K562 (cell line): ENCODE data around the gene RALGPS1. TPM values are rescaled to one million over a fixed set of nuclear protein-coding genes. Genes with fewer than 3 reads are reported as not detected.

ENCODE experiments used
- ATAC-seq: fragments of 200-7000 bp; cut with Tn5 transposase; 3 replicates; pipeline ENCODE4 v1.9.1; 2020; ENCODE audit warnings: moderate library complexity
- BruUV-seq: library from RNA; stranded (reverse); fragments of 400-500 nt; replicated peaks from 2 replicates; lab custom pipeline; 2021; lab: Mats Ljungman, UMichigan
- CTCF ChIA-PET: fragments of 300-600 bp; formaldehyde crosslinking; extraction: SDS; loops from one replicate; lab custom pipeline; 2021; ENCODE audit warnings: low intra/inter-chr PET ratio; lab: Yijun Ruan, JAX
- POLR2A ChIA-PET: fragments of 300-600, 350-650 bp; sonication (Branson Sonifier 250); formaldehyde crosslinking; extraction: SDS; loops from one replicate; lab custom pipeline; 2021; ENCODE audit warnings: antibody characterized with exemption, inconsistent platforms; lab: Yijun Ruan, JAX
- DNase-seq, 4 experiments: peaks; one replicate each; pipeline versions ENCODE4 v3.0.0 to v3.0.0-alpha.2; 2011 to 2018; ENCODE audit warnings: low spot score in 3 of 4, mixed read lengths in 3 of 4; ENCODE audit errors: extremely low read depth in 1 of 4
- FAIRE-seq: peaks from 2 replicates; lab custom pipeline; 2011; peaks lifted over from hg19 to GRCh38; lab: Jason Lieb, UNC
- H2AFZ ChIP-seq: 2 replicates; pipeline ENCODE4 v1.6.0; 2011; ENCODE audit warnings: low read depth, low read length, control low read depth, inconsistent platforms
- H3K27ac ChIP-seq: fragments of 200-600 bp; 3 replicates; pipeline ENCODE4 v1.8.0; 2011; ENCODE audit warnings: low read depth, mild to moderate bottlenecking, control low read depth, inconsistent platforms, low read length, moderate library complexity, mixed read lengths; ENCODE audit errors: extremely low read depth
- H3K27me3 ChIP-seq, 2 experiments: fragments of 300-600 bp in 1 of 2; 2 replicates in 1 of 2; 3 replicates in 1 of 2; pipeline versions ENCODE4 v1.6.0 to v1.8.0; 2011; ENCODE audit warnings: inconsistent platforms in 2 of 2, low read length in 2 of 2, mild to moderate bottlenecking in 1 of 2, mixed read lengths in 1 of 2, moderate library complexity in 1 of 2; ENCODE audit not compliant: control insufficient read depth in 2 of 2, insufficient read depth in 2 of 2
- H3K36me3 ChIP-seq: fragments of 300-600 bp; 3 replicates; pipeline ENCODE4 v1.8.0; 2011; ENCODE audit warnings: mild to moderate bottlenecking, low read length, inconsistent platforms; ENCODE audit not compliant: control insufficient read depth, insufficient read depth
- H3K4me1 ChIP-seq, 2 experiments: fragments of 200-600 bp in 1 of 2; replicated peaks in 1 of 2; 2 replicates in 1 of 2; 3 replicates in 1 of 2; pipeline versions ENCODE4 v1.5.1 to v1.8.0; 2011; ENCODE audit warnings: inconsistent platforms in 2 of 2, low read length in 2 of 2, mild to moderate bottlenecking in 1 of 2, mixed read lengths in 1 of 2, moderate library complexity in 1 of 2; ENCODE audit not compliant: control insufficient read depth in 2 of 2, insufficient read depth in 2 of 2
- H3K4me2 ChIP-seq: 2 replicates; pipeline ENCODE4 v1.6.1; 2011; ENCODE audit warnings: low read length, control low read depth, inconsistent platforms, mixed read lengths; ENCODE audit not compliant: insufficient read depth
- H3K4me3 ChIP-seq: fragments of 200-600 bp; sonication (generic), shearing (Covaris generic); 2 replicates; pipeline ENCODE4 v1.5.1; 2016; ENCODE audit warnings: control low read depth, inconsistent platforms
- H3K79me2 ChIP-seq: fragments of 200-600 bp; 3 replicates; pipeline ENCODE4 v1.8.0; 2011; ENCODE audit warnings: low read length, inconsistent platforms; ENCODE audit not compliant: control insufficient read depth, insufficient read depth
- H3K9ac ChIP-seq, 2 experiments: 2 replicates each; pipeline versions ENCODE4 v1.6.0 to v1.6.1; 2011; ENCODE audit warnings: low read depth in 2 of 2, low read length in 2 of 2, control low read depth in 1 of 2, inconsistent platforms in 1 of 2, mild to moderate bottlenecking in 1 of 2, mixed read lengths in 1 of 2; ENCODE audit not compliant: insufficient read depth in 1 of 2
- H3K9me1 ChIP-seq: one replicate; pipeline ENCODE4 v1.6.0; 2011; ENCODE audit warnings: inconsistent platforms, mild to moderate bottlenecking, low read length, moderate library complexity; ENCODE audit not compliant: control insufficient read depth, insufficient read depth
- H3K9me3 ChIP-seq: replicated peaks from 2 replicates; pipeline ENCODE4 v1.5.1; 2011; ENCODE audit warnings: low read depth, low read length, inconsistent platforms; ENCODE audit not compliant: control insufficient read depth, insufficient read depth
- H4K20me1 ChIP-seq: replicated peaks from 2 replicates; pipeline ENCODE4 v1.6.1; 2011; ENCODE audit warnings: low read length, inconsistent platforms, mixed read lengths; ENCODE audit not compliant: control insufficient read depth, insufficient read depth
- C11orf30 ChIP-seq: fragments of 450-650 bp; IDR thresholded peaks from 2 replicates; pipeline ENCODE4 v1.6.1; 2016; ENCODE audit warnings: low read depth, mild to moderate bottlenecking
- FOXA3 ChIP-seq, 2 experiments: fragments of 450-650 bp in 1 of 2; sonication (generic) in 1 of 2; formaldehyde crosslinking; IDR thresholded peaks in 1 of 2; conservative IDR thresholded peaks in 1 of 2; 2 replicates each; pipeline versions ENCODE4 v1.4.0 to v1.8.0; 2020 to 2022; ENCODE audit warnings: mild to moderate bottlenecking in 2 of 2, missing genetic modification reagents in 1 of 2
- HDAC3 ChIP-seq: fragments of 450-650 bp; IDR thresholded peaks from 2 replicates; pipeline ENCODE4 v1.6.1; 2018; ENCODE audit warnings: borderline replicate concordance, mild to moderate bottlenecking, moderate library complexity; ENCODE audit not compliant: partially characterized antibody
- MAFF ChIP-seq: IDR thresholded peaks from 2 replicates; pipeline ENCODE4 v1.6.1; 2012; ENCODE audit warnings: low read length, improper control_type of control experiment
- MAFG ChIP-seq: fragments of 450-650 bp; conservative IDR thresholded peaks from 2 replicates; pipeline ENCODE4 v1.6.1; 2016; ENCODE audit warnings: missing genetic modification characterization, missing compliant biosample characterization
- NCOA2 ChIP-seq, 2 experiments: fragments of 450-650 bp; IDR thresholded peaks; 2 replicates each; pipeline ENCODE4 v1.6.1; 2018; ENCODE audit warnings: mild to moderate bottlenecking in 2 of 2, moderate library complexity in 1 of 2; ENCODE audit not compliant: partially characterized antibody in 2 of 2
- TEAD4 ChIP-seq, 2 experiments: sonication (generic) in 1 of 2; formaldehyde crosslinking in 1 of 2; IDR thresholded peaks; 2 replicates each; pipeline versions ENCODE4 v1.6.1 to v1.8.0; 2012 to 2022; ENCODE audit warnings: borderline replicate concordance in 1 of 2, inconsistent platforms in 1 of 2, low read length in 1 of 2, mild to moderate bottlenecking in 1 of 2, missing genetic modification reagents in 1 of 2
- ZFP1 ChIP-seq: fragments of 450-650 bp; formaldehyde crosslinking; IDR thresholded peaks from 2 replicates; pipeline ENCODE4 v1.4.0; 2020; ENCODE audit warnings: mild to moderate bottlenecking, mixed read lengths
- ZNF764 ChIP-seq: fragments of 250-450 bp; sonication (Bioruptor Pico); IDR thresholded peaks from 2 replicates; pipeline ENCODE4 v1.4.0; 2020; ENCODE audit warnings: low read depth, mild to moderate bottlenecking, moderate library complexity
- WGBS: fragments of 100-300 bp; shearing (Covaris generic); methylation state at CpG from one replicate; pipeline ENCODE4 v1.1.6; 2016; ENCODE audit warnings: low coverage, mixed read lengths; ENCODE audit not compliant: insufficient coverage; ENCODE audit errors: missing lambda C conversion rate; 5-methylcytosine and 5-hydroxymethylcytosine counted together
- in situ Hi-C: fragments of 300-500 bp; cut with MboI; formaldehyde crosslinking; loops from 4 replicates; pipeline ENCODE4 v1.15.0; 2018; ENCODE audit warnings: inconsistent platforms, mixed read lengths
- intact Hi-C: fragments of 100-400 bp; cut with micrococcal nuclease; formaldehyde crosslinking; loops from 2 replicates; pipeline ENCODE4 v1.14.2; 2022
- polyA plus RNA-seq, 8 experiments: library from polyadenylated mRNA; depleted of rRNA in 4 of 8; stranded (reverse) in 5 of 8; unstranded in 3 of 8; fragments of >200 nt; fragmentation: Nextera tagmentation in 2 of 8; fragmentation: Illumina TruSeq in 1 of 8; extraction: Ambion mirVana in 2 of 8; extraction: Trizol in 1 of 8; gene quantifications; 2 replicates each; pipeline versions ENCODE4 v1.2.1 to v1.2.3, GENCODE V29; 2011 to 2014; ENCODE audit warnings: inconsistent platforms in 1 of 8, missing spikeins in 1 of 8
- total RNA-seq, 7 experiments: library from RNA; depleted of rRNA in 6 of 7; stranded (reverse); fragments of >200 nt in 6 of 7; fragmentation: Illumina TruSeq in 2 of 7; extraction: Trizol in 2 of 7; gene quantifications; 2 replicates each; pipeline versions ENCODE4 v1.2.1 to v1.2.3, GENCODE V29; 2011 to 2021; ENCODE audit warnings: low replicate concordance in 1 of 7
- TF ChIP-seq, protein P1 (sequence below): fragments of 450-650 bp; formaldehyde crosslinking; IDR thresholded peaks from 2 replicates; pipeline ENCODE4 v1.4.0; 2022; ENCODE audit warnings: missing genetic modification characterization

RALGPS1 gene
- total and polyA plus RNA-seq, 9 of the 15 experiments (the other 6 are each of a cell fraction or from before 2014, with no cell fraction given) = 0.04 to 2.6 (median 1.5) TPM

DNA sequence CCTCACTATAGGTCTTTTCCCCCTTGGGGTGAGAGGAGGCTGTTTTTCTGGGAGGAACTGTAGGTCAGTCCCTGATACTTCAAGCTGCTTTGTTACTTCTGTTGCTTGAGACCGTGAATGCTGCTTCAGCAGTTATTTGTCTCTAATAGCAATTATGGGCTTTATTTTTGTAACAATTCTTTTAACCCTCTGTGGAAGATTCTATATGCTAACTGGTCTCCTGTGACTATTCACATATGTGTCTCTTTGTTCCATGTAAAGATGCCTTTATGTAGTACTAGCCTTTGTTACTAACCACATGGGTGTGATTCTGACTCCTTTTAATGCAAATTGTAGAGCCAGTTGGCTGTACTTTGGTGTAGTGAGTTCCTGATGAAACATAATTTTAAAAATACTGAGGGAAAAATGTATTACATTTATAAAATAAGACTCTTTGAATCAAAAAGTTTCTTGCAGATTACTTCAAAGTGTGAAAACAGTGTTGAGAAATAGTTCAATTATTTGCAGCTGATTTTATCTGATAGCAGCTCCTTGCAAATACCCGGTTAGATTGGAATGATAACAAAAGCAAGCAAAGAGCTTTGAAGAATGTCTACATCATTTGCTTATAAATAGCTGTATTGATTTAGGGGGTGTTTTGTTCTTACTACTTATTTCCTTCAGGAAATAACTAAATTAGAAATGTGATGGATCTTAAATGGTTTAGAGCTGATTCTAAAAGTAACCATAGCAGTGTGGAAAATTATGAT lies 161.2 kb downstream of the RALGPS1 start:
- POLR2A ChIA-PET = interaction anchor here (0.6 kb wide), 1 partner anchor 69 kb away, joined by 3 read pairs; no protein-coding TSS in a partner anchor
- Histone ChIP-seq H3K9me1 (no peaks in the 10 kb centered on the region), H3K4me1 (no peaks in the 10 kb centered on the region), H3K4me3 (no peak overlapping the region), H3K27me3 (peaks cover 0 to 21% of the 10 kb centered on the region in 2 experiments; a peak in 3 of 5 replicates), H3K9me3 (no peaks in the 10 kb centered on the region), H3K4me2 (no peak overlapping the region), H3K36me3 (no peaks in the 10 kb centered on the region), H3K27ac (no peak overlapping the region), H3K9ac (no peak overlapping the region), H2AFZ (no peak overlapping the region), H4K20me1 (no peaks in the 10 kb centered on the region), H3K79me2 (no peaks in the 10 kb centered on the region)
- no peak for TF ChIP-seq HDAC3
- no peak for TF ChIP-seq FOXA3 (CRISPR knock-in tag; conservative IDR thresholded peaks at IDR 0.05 in 1 of 2, IDR thresholded peaks at IDR 0.05 in 1 of 2)
- peak; percentile 42; the same call in 1 of the 2 replicates for TF ChIP-seq MAFG (tag)
- 0 out of 2 replicates have a peak, but pooled peaks have one; percentile 6 for TF ChIP-seq MAFF
- TF ChIP-seq ZFP1 = no peak
- TF ChIP-seq, protein P1, sequence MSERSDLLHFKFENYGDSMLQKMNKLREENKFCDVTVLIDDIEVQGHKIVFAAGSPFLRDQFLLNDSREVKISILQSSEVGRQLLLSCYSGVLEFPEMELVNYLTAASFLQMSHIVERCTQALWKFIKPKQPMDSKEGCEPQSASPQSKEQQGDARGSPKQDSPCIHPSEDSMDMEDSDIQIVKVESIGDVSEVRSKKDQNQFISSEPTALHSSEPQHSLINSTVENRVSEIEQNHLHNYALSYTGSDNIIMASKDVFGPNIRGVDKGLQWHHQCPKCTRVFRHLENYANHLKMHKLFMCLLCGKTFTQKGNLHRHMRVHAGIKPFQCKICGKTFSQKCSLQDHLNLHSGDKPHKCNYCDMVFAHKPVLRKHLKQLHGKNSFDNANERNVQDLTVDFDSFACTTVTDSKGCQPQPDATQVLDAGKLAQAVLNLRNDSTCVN (CRISPR knock-in tag) = no peak
- no peak for TF ChIP-seq TEAD4 (IDR thresholded peaks at IDR 0.05; ENCODE audit: low read length)
- TF ChIP-seq TEAD4 (CRISPR knock-in tag; IDR thresholded peaks at IDR 0.05; ENCODE audit: borderline replicate concordance) = no peak
- TF ChIP-seq ZNF764 (CRISPR knock-in tag) = no peak
- peak; percentile 12; the same call in 1 of the 2 replicates for TF ChIP-seq C11orf30
- no peak for TF ChIP-seq NCOA2 (IDR thresholded peaks at IDR 0.05; ENCODE audit: partially characterized antibody in 2 of 2)
- CTCF ChIA-PET = interaction anchor here (0.9 kb wide), 1 partner anchor 124 kb away, joined by 7 read pairs; no protein-coding TSS in a partner anchor
- ATAC-seq = no peak
- 0% methylated on average over 2 of the region's 2 CpGs for WGBS
- BruUV-seq = no TSS peak
- DNase-seq = no peak
- FAIRE-seq = no peak
- in situ Hi-C loops = no loop called here
- intact Hi-C loops = no loop called here
